Measurements from ENCODE around the gene PRAMEF12. TPM values are rescaled to one million over a fixed set of nuclear protein-coding genes. Genes with fewer than 3 reads are reported as not detected.
"Not testable (repeated sequence)": the region's sequence is repeated elsewhere in the genome, so short reads cannot be mapped to it uniquely, and the experiment has no call there.

The PRAMEF12 gene
- polyA plus RNA-seq (2012; ENCODE audit: missing spikeins): not detected

DNA sequence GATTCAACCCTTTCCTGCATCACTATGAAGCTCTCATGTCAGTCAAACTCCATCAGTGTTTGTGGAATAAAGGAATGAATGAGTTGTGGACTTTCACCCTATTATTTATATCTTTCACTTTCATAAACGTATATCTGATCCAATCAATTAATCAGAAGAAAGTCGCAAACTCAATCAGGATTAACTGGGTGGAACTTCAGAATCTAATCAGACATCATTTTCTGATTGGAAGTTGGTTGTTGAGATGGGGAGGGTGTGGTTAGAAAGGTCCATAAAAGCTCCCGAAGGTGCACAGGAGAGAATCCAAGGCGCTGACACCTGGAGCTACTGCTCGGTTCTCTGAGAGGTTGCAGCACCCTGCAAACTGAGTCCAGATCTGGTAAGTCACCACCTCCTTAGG is at the start of gene PRAMEF12:
TSS of gene PRAMEF12 (plus strand) at position 301 of the 400 bp plus-strand sequence. CDS start 1,130 bp downstream, outside the sequence.
- no peak for DNase-seq (ENCODE audit: insufficient read length)
- FAIRE-seq: no peak
- TF ChIP-seq POLR2A (IDR thresholded peaks at IDR 0.05; ENCODE audit: low read depth, low read length): no peak

DNA sequence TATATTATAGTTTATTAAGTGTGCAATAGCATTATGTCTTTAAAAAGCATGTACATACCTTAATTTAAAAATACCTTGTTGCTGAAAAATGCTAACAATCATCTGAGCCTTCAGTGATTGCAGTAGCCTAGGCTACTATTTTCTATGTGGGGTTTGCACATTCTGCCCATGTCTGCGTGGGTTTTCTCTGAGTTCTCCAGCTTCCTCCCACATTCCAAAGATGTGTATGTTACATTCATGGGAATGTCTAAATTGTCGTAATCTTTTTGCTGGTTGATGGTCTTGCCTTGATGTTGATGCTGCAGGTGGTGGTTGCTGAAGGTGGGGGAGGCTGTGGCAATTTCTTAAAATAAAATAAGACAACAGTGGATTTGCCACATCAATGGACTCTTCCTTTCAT is 45.1 kb upstream of the PRAMEF12 start:
- DNase-seq (ENCODE audit: insufficient read length) (no peak), FAIRE-seq (no peak)
- no peak for TF ChIP-seq POLR2A (IDR thresholded peaks at IDR 0.05; ENCODE audit: low read depth, low read length)
- no peak for TF ChIP-seq POLR2AphosphoS5 (IDR thresholded peaks at IDR 0.05; ENCODE audit: low read depth, low read length)
- no peak for TF ChIP-seq TAF1 (IDR thresholded peaks at IDR 0.05; ENCODE audit: borderline replicate concordance, low read depth, low read length)

DNA sequence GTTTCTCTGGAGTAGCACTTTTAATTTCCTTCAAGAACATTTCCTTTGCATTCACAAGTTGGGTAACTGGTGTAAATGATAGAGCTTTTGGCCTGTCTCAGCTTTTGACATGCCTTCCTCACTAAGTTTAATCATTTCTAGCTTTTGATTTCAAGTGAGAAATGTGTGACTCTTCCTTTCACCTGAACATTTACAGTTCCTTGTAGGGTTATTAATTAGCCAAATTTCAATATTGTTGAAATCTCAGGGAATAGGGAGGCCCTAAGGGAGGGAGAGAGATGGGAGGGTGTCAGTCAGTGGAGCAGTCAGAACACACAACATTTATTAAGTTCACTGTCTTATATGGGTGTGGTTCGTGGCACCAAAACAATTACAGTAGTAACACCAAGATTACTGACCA is 43.4 kb upstream of the PRAMEF12 start:
- FAIRE-seq: no peak
- DNase-seq (ENCODE audit: insufficient read length): no peak
- TF ChIP-seq POLR2A (IDR thresholded peaks at IDR 0.05; ENCODE audit: low read depth, low read length) (no peak), TAF1 (IDR thresholded peaks at IDR 0.05; ENCODE audit: borderline replicate concordance, low read depth, low read length) (no peak), POLR2AphosphoS5 (IDR thresholded peaks at IDR 0.05; ENCODE audit: low read depth, low read length) (no peak)

DNA sequence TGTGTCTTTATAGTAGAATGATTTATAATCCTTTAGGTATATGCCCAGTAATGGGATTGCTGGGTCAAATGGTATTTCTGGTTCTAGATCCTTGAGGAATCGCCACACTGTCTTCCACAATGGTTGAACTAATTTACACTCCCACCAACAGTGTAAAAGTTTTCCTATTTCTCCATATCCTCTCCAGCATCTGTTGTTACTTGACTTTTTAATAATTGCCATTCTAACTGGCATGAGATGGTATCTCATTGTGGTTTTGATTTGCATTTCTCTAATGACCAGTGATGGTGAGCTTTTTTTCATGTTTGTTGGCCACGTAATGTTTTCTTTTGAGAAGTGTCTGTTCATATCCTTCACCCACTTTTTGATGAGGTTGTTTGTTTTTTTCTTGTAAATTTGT is 42.5 kb upstream of the PRAMEF12 start:
- not testable (repeated sequence) for DNase-seq (ENCODE audit: insufficient read length); FAIRE-seq

DNA sequence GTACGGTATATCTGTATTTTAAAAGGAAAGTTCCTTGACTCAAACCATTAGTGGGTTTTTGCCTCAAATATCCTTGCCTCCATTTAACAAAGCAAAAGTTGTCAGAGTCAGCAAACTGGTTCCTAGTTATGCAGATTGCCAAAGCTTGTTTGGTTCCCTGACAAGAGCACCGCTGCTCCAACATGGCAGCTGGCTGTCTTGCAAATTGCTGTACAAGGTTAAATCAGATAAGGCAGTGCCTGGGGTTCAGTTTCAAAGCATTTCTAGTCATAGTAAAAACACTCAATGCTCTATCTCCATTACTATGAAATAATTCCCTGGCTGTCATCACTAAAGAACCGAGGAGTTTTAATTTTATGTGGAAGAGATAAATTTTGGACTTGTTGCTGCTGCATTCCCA is 38.9 kb upstream of the PRAMEF12 start:
- TF ChIP-seq POLR2AphosphoS5 (IDR thresholded peaks at IDR 0.05; ENCODE audit: low read depth, low read length) (no peak), TAF1 (IDR thresholded peaks at IDR 0.05; ENCODE audit: borderline replicate concordance, low read depth, low read length) (no peak), POLR2A (IDR thresholded peaks at IDR 0.05; ENCODE audit: low read depth, low read length) (no peak)
- FAIRE-seq: no peak
- no peak for DNase-seq (ENCODE audit: insufficient read length)

DNA sequence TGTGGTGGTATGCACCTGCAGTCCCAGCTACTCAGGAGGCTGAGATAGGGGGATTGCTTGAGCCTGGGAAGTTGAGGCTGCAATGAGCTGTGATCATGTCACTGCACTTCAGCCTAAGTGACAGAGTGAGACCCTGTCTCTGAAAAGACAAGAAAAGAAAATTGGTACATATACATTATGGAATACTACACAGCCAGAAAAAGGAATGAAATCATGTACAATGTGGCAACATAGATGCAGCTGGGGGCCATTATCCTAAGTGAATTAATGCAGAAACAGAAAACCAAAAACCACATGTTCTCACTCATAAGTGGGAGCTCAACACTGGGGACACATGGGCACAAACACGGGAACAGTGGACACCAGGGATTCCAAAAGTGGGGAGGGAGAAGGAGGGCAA is 34.6 kb upstream of the PRAMEF12 start:
- DNase-seq (ENCODE audit: insufficient read length) (no peak), FAIRE-seq (no peak)
- TF ChIP-seq TAF1 (IDR thresholded peaks at IDR 0.05; ENCODE audit: borderline replicate concordance, low read depth, low read length) (no peak), POLR2AphosphoS5 (IDR thresholded peaks at IDR 0.05; ENCODE audit: low read depth, low read length) (no peak), POLR2A (IDR thresholded peaks at IDR 0.05; ENCODE audit: low read depth, low read length) (no peak)

DNA sequence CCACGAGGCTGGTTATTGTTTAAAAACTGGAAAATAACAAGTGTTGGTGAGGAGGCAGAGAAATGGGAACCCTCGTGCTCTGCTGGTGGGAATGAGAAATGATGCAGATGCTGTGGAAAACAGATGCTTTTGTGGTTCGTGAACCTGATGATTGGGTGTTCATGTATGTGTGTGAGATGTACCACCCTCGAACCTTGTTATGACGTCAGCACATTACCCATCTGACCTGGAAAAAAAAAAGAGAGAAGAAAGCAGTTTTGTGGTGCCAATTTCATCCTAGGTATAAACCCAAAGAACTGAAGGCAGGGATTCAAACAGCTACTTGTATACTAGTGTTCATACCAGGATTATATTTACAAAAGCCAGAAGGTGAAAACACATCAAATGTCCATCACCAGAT is 33.9 kb upstream of the PRAMEF12 start:
- DNase-seq (ENCODE audit: insufficient read length) (no peak), FAIRE-seq (no peak)
- TF ChIP-seq TAF1 (IDR thresholded peaks at IDR 0.05; ENCODE audit: borderline replicate concordance, low read depth, low read length): no peak
- no peak for TF ChIP-seq POLR2A (IDR thresholded peaks at IDR 0.05; ENCODE audit: low read depth, low read length)
- no peak for TF ChIP-seq POLR2AphosphoS5 (IDR thresholded peaks at IDR 0.05; ENCODE audit: low read depth, low read length)

DNA sequence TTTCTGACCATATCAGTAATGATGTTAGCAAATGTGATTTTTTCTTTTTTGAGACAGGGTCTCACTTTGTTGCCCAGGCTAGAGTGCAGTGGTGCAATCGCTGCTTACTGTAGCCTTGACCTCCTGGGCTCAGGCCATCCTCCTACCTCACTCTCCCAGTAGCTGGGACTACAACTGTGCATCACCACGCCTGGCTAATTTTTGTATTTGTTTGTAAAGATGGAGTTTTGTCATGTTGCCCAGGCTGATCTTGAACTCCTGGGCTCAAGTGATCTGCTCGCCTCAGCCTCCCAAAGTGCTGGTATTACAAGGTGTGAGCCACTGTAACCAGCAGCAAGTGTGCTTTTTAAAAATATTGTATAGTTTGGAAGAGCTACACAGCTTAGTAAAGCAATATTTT is 31.6 kb upstream of the PRAMEF12 start:
- TF ChIP-seq POLR2AphosphoS5 (IDR thresholded peaks at IDR 0.05; ENCODE audit: low read depth, low read length) (no peak), TAF1 (IDR thresholded peaks at IDR 0.05; ENCODE audit: borderline replicate concordance, low read depth, low read length) (no peak), POLR2A (IDR thresholded peaks at IDR 0.05; ENCODE audit: low read depth, low read length) (no peak)
- FAIRE-seq (no peak), DNase-seq (ENCODE audit: insufficient read length) (no peak)

DNA sequence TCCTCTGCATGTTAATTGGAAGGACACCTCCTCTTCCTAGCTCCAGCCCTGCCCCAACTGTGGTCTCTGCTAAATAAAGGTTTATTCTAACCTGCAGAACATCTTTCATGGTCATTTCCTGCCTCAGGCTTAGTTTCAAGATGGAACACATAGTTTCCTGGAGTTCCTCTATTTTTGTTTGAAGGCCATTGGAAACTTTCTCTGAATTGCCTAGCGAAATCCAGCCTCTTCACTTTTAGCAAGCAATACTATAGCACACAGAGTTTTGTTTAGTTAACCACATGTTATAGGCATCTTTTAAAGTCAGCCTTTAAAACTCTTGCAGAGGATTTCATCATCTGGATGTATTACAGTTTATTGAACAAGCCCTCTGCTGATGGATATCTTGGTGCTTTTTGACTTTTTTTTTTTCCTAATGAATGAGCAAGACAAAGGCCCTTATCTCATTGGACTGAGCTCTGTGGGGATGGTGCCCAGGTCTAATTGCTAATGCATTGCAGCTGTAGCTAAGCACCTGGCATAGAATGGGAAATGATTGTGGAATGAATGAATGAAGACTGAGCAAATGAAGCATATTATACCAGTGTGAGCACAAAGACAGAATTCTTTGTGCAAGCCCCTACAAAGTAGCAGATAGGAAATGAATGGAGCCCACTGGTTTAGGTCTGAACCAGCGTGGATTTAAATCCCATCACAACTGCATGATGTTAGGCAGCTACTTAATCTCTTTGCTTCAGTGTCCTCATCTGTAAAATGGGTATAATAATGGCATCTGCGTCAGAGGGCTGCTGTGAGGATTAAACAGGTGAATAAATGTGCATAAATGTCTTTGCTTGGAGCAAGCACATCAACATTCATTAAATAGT is 28.2 kb upstream of the PRAMEF12 start:
- FAIRE-seq (no peak), DNase-seq (ENCODE audit: insufficient read length) (no peak)
- no peak for TF ChIP-seq POLR2AphosphoS5 (IDR thresholded peaks at IDR 0.05; ENCODE audit: low read depth, low read length)
- no peak for TF ChIP-seq TAF1 (IDR thresholded peaks at IDR 0.05; ENCODE audit: borderline replicate concordance, low read depth, low read length)
- TF ChIP-seq POLR2A (IDR thresholded peaks at IDR 0.05; ENCODE audit: low read depth, low read length): no peak

DNA sequence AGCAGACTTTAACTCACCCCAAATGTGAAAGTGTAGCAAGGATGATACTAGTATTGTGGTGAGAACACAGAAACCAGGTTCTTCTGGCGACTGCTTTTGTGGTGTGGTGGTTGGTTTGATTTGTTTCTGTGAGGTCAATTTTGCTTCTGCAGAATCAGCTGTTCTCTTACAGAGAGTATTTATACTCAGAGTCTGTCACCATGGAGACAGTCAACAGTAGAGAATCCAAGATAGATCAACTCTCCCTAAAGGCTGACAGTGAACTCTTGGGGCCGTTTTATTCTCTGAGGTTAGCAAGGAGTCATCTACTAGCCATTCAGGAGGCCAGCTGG is 27.6 kb upstream of the PRAMEF12 start, which contains the start of gene CFAP107:
TSS of gene CFAP107 (plus strand) at position 209 of the 332 bp plus-strand sequence. CDS start 231 bp downstream, outside the sequence.
- TF ChIP-seq POLR2AphosphoS5 (IDR thresholded peaks at IDR 0.05; ENCODE audit: low read depth, low read length) (no peak), TAF1 (IDR thresholded peaks at IDR 0.05; ENCODE audit: borderline replicate concordance, low read depth, low read length) (no peak), POLR2A (IDR thresholded peaks at IDR 0.05; ENCODE audit: low read depth, low read length) (no peak)
- DNase-seq (ENCODE audit: insufficient read length): no peak
- no peak for FAIRE-seq

DNA sequence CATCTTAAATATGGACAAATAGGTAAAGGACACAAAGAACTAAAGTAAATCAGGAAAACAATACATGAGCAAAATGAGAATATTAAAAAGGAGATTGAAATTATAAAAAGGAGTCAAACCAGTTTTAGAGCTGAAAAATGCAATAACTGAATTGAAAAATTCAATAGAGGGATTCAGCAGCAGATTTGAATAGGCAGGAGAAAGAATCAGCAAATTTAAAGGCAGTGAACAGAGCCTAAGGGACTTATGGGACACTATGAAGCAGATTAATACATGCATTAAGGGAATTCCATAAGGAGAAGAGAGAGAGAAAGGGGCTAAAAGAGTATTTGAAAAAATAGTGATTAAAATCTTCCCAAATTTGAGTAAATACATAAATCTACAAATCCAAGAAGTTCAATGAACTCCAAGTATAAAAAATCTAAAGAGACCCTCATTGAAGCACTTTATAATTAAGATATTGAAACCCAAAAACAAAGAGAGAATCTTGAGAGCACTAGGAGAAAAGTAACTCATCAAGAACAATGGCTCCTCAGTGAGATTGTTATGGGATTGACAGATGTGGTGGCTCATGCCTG is 24.7 kb upstream of the PRAMEF12 start:
- no peak for FAIRE-seq
- TF ChIP-seq TAF1 (IDR thresholded peaks at IDR 0.05; ENCODE audit: borderline replicate concordance, low read depth, low read length) (no peak), POLR2AphosphoS5 (IDR thresholded peaks at IDR 0.05; ENCODE audit: low read depth, low read length) (no peak), POLR2A (IDR thresholded peaks at IDR 0.05; ENCODE audit: low read depth, low read length) (no peak)
- no peak for DNase-seq (ENCODE audit: insufficient read length)

DNA sequence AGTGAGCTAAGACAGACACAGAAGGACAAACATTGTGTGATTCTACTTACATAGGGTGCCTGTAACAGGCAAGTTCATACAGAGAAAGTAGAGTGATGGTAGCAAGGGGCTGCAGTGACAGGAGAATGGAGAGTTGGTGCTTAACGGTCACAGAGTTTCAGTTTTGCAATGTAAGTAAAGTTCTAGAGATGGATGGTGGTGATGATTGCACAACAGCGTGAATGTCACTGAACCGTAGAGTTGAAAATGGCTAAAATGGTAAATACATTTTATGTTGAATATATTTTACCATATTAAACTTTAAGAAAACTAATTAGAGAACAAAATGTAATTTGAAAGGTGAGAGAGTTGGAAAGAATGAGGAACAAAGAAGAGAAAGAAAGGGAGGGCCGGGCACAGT is 18.8 kb upstream of the PRAMEF12 start:
- FAIRE-seq (no peak), DNase-seq (ENCODE audit: insufficient read length) (no peak)
- TF ChIP-seq POLR2A (IDR thresholded peaks at IDR 0.05; ENCODE audit: low read depth, low read length) (no peak), POLR2AphosphoS5 (IDR thresholded peaks at IDR 0.05; ENCODE audit: low read depth, low read length) (no peak), TAF1 (IDR thresholded peaks at IDR 0.05; ENCODE audit: borderline replicate concordance, low read depth, low read length) (no peak)

Data from GM12892 (cell line).